Measurements from ENCODE around the gene ZG16.

The ZG16 gene

DNA sequence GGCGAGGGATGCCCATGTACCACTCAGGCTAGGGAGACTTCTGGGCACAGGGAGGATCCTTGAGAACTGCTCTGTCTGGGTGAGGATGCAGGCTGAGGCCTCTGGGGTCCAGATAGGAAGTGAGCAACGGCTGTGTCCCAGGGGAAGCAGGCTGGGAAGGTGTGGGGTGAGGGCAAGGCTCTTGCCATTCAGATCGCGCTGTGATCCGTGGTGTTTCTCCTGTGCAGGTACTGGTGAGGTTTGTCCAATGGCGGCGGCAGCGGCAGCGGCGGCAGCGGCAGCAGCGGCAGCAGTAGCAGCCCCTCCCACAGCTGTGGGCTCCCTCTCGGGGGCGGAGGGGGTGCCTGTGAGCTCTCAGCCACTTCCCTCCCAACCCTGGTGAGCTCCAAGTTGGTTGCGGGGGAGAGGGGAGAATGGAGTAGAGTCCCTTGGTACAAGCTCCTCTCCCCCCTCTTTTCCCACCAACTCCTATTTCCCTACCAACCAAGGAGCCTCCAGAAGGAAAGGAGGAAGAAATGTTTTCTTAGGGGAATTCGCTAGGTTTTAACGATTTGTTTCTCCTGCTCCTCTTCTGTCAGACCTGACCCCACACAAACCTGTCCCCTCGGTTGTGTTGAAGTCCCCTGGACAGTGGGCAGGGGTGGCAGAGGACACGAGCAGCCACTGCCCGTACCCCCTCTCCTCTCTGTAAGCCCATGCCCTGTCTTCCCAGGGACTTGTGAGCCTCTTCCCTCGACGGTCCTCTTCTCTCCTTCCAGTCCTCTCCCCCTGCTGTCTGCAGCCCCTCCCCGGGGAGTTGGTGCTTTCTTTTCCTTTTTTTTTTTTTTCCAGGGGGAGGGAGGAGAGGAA lies 32.0 kb downstream of the ZG16 start:
- no peak for DNase-seq (ENCODE audit: low spot score)

- DNase-seq (ENCODE audit: low spot score), result no peak
Observed at GRCh38 chr16:29810699-29811169, 32.7 kb downstream of the ZG16 start.

DNA sequence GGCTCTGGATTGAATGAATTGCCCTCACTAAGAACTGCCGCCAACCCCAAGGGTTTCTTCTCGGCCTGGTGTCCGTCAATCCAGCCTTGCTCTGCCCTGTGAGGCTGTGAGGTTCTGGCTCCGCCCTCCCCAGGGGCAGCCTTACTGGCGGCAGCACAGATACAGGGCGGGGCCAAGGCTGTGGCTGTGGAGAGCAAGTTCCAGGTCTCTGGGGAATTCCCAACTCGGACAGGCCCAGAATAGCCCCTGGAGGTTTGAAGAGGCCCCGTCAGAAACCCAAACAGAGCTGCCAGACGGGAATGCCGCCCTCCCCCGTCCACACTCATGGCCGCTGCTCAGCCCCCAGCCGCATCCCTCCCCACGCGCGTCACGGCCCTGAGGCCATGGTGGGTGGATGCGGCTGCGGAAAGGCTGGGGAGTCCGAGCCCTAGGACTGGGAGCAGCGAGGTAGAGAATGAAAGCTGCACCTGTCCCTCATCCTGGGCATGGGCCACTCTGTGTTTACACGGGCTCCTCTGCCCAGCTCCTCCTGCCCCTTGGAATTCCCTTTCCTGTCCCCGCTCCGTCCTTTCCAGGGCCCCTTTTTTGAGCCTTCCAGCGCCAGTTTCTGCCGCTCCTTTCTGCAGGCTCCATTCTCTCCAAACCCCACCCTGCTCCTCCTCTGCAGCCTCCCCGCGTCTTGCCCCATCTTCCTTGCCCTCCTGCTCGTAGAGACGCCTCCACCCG lies 33.3 kb downstream of the ZG16 start:
- peak; percentile 98 for DNase-seq (ENCODE audit: low spot score)

DNA sequence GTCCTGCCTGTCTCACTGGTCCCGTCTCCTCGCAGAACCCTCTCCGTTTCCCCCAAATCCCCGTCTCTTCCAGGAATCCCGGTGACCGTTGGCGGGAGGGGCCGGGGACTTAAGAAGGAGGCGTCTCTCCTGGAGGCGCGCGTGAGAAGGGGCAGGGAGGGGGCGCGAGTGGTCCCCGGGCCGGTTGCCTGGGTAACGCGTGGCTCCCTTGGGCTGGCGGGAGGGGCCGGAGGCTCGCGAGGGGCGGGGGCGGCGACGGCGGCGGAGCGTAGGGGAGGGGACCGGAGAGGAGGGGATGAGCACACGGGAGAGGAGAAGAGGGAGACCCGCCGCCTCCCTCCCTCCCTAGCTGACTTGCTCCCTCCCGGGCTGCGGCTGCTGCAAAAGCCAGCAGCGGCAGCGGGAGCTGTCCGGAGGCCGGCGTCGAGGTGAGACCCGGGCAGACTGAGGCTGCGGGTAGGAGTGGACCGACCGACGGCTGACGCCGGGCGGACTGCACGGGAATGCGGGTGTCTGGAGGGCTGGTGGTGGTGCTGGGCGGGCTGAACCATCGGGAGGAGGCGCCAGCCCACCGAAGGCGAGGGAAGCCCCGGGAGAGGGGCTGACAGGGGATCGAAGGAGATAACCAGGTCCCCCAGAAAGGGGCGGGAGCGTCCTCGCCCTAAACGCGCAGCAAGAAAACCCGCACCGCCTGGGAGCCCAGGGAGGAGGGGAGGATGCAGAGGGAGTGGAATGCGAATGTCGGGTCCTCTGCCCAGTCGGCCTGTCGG lies 34.0 kb downstream of the ZG16 start, which contains the start of gene PRRT2:
Gene PRRT2 (plus strand): TSS at position 298 of the 770 bp plus-strand sequence. CDS start 862 bp downstream, outside the sequence.
- peak; percentile 82 for DNase-seq (ENCODE audit: low spot score)

GRCh38 chr16:29812754-29813643 lies 34.9 kb downstream of the ZG16 start:
- no peak for DNase-seq (ENCODE audit: low spot score)

- DNase-seq (ENCODE audit: low spot score), result no peak
Observed at GRCh38 chr16:29813644-29814562, 35.8 kb downstream of the ZG16 start.

GRCh38 chr16:29814592-29814991 lies 36.5 kb downstream of the ZG16 start:
- no peak for DNase-seq (ENCODE audit: low spot score)

GRCh38 chr16:29815032-29815721 lies 37.1 kb downstream of the ZG16 start:
- DNase-seq (ENCODE audit: low spot score), result no peak

DNA sequence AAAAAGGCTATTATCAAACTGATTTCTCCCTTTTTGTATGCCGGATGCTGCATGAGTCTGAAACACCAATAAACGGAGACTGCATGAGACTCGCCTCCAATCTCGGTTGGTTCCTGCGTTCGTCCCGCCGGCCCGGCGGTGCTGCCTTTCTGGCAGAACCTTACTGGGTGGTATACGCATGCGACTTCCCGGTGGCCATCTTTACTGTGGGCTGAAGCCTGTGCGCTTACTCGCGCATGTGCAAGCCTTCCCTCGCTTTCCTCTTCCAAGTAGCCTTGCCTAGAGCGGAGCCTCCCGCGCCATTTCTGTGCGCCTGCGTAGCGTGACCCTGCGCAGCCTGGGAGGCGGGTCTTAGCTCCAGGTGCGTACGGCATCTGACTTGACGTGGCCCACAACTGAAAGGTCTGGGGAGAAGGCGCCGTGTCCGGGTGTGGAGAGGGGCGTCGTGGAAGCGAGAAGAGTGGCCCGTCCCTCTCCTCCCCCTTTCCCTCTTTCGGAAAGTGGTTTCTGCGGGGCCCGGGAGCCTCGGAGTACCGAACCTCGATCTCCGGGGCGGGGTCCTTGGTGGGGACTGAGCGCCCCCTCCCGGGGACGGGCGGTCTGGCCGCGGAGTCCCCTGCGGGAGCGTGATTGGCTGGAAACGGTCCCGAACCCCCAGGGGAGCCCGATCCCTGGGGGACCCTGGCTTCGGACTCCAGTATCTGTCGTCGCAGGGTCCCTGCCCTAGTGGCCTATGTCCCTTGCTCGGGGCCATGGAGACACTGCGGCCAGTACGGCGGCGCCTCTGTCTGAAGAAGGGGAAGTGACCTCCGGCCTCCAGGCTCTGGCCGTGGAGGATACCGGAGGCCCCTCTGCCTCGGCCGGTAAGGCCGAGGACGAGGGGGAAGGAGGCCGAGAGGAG lies 38.0 kb downstream of the ZG16 start, which contains the start of gene PAGR1:
Gene PAGR1 (plus strand): TSS at position 360 of the 901 bp plus-strand sequence. CDS start 374 bp downstream, at position 734.
- peak; percentile 99 for DNase-seq (ENCODE audit: low spot score)

- no peak for DNase-seq (ENCODE audit: low spot score)
Observed at GRCh38 chr16:29816694-29817441, 38.8 kb downstream of the ZG16 start.

DNA sequence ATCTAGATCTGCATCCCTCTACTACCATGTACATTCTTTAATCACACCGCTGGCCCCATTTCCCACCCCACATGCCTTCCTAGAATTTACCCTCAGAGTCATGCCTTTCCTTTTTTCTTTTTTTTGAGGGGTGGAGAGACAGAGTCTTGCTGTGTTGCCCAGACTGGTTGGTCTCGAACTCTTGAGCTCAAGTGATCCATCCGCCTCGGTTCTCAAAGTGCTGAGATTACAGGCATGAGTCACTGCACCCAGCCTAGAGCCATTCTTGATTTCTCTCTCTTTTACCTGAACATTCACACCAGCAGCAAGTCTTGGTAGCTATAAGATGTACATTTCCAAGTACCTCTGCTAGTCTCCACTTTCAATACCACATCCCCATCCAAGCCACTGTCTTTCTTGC lies 40.0 kb downstream of the ZG16 start:
- no peak for DNase-seq (ENCODE audit: low spot score)

GRCh38 chr16:29819506-29819905 lies 41.5 kb downstream of the ZG16 start:
- DNase-seq (ENCODE audit: low spot score), result no peak

GRCh38 chr16:29820271-29820701 lies 42.2 kb downstream of the ZG16 start, which contains the start of gene MVP:
Gene MVP (plus strand): TSS chr16:29820462. CDS start chr16:29830550, 10,088 bp downstream.
- DNase-seq (ENCODE audit: low spot score), result peak; percentile 61

- no peak for DNase-seq (ENCODE audit: low spot score)
Observed at GRCh38 chr16:29820730-29821642, 42.9 kb downstream of the ZG16 start.

DNA sequence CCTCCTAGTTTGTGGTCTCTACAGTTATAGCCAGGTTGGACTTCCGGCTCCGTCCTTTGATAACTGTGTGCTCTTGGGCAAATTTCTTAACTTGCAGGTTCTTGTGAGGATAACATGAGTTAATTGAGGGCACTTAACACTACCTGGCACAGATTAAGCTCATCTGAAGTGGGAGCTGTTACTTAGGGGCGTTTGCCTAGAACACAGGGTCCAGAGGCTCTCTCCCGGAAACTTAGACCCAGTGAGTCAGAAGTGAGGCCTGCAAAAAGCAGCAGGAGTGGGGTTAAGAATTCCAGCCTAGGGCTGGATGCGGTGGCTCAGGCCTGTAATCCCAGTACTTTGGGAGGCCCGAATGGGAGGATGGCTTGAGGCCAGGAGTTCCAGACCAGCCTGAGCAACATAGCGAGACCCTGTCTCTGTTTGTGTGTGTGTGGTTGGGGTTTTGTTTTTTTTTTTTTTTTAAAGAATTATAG lies 43.6 kb downstream of the ZG16 start:
- DNase-seq (ENCODE audit: low spot score), result no peak

DNA sequence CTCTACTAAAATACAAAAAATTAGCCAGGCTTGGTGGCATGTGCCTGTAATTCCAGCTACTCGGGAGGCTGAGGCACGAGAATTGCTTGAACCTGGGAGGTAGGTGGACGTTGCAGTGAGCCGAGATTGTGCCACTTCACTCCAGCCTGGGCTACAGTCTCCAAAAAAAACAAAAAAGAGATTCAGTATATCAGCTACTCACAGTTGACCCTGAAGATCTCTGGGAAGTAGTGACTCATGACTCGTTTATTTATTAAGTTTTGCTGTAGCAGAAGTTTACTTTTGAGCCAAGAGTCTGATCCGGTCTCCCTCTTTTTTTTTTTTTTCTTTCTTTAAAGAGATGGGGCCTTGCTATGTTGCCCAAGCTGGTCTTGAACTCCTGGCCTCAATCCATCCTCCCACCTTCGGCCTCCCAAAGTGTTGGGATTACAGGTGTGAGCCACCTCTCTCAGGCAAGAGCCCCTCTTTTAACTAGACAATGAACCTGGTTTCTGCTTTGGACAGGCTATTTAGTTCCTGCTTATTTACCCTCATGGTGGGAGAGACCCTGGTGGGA lies 46.6 kb downstream of the ZG16 start:
- no peak for DNase-seq (ENCODE audit: low spot score)

Data from Ammon's horn (tissue), 1 donor.